ENCODE measurements around the gene ACOXL. TPM values are rescaled to one million over a fixed set of nuclear protein-coding genes. Genes with fewer than 3 reads are reported as not detected.

ACOXL gene
- total RNA-seq, 4 donors from 2014 or later = 0.55 to 5.2 (median 1.1) TPM; not detected in 1

GRCh38 chr2:111162718-111163331 is 430.5 kb downstream of the ACOXL start:
- DNase-seq = no peak
- Histone ChIP-seq H3K9me3 (no peaks in the 10 kb centered on the region), H3K4me1 (peaks cover 0 to 26% (median 6%) of the 10 kb centered on the region in 4 donors), H3K4me3 (no peak overlapping the region), H3K27ac (no peak overlapping the region), H3K36me3 (peaks cover 0 to 15% (median 0%) of the 10 kb centered on the region in 4 donors), H3K27me3 (no peaks in the 10 kb centered on the region)
- 35 to 40% methylated on average over 4 to 12 of the region's 12 CpGs for WGBS, 2 donors (ENCODE audit: low coverage in 1 of 2)
- intact Hi-C loops (cut with DNase I; ENCODE audit: low total_unique reads) = no loop called here
- no peak for TF ChIP-seq POLR2AphosphoS5 (IDR thresholded peaks at IDR 0.05)
- no peak for TF ChIP-seq POLR2A (IDR thresholded peaks at IDR 0.05)
- no peak for TF ChIP-seq CTCF (IDR thresholded peaks at IDR 0.05)
- TF ChIP-seq EP300 (IDR thresholded peaks at IDR 0.05; ENCODE audit: low read depth) = no peak
- in situ Hi-C loops (cut with MboI; ENCODE audit: low pct_ligation_motif_present in 1 of 4, low pct_unique_long_range_greater_than_20kb in 1 of 4, low sequenced_read_pairs in 3 of 4) = no loop called here

GRCh38 chr2:111164078-111164477 is 431.7 kb downstream of the ACOXL start:
- TF ChIP-seq CTCF (IDR thresholded peaks at IDR 0.05) (no peak), EP300 (IDR thresholded peaks at IDR 0.05; ENCODE audit: low read depth) (no peak), POLR2AphosphoS5 (IDR thresholded peaks at IDR 0.05) (no peak), POLR2A (IDR thresholded peaks at IDR 0.05) (no peak)
- WGBS, 2 donors (ENCODE audit: low coverage in 1 of 2) = 92% methylated on average over 12 of the region's 12 CpGs; no CpG with 5 or more reads in 1 of the 2 donors
- no peak overlapping the region for H3K27ac ChIP-seq
- peaks cover 0 to 15% (median 0%) of the 10 kb centered on the region in 4 donors for H3K36me3 ChIP-seq
- no peaks in the 10 kb centered on the region for H3K27me3 ChIP-seq
- in situ Hi-C loops (cut with MboI; ENCODE audit: low pct_ligation_motif_present in 1 of 4, low pct_unique_long_range_greater_than_20kb in 1 of 4, low sequenced_read_pairs in 3 of 4) = no loop called here
- no peak overlapping the region for H3K4me3 ChIP-seq
- H3K4me1 ChIP-seq = peaks cover 5 to 36% (median 10%) of the 10 kb centered on the region in 4 donors
- no peak for DNase-seq
- H3K9me3 ChIP-seq = no peaks in the 10 kb centered on the region
- intact Hi-C loops (cut with DNase I; ENCODE audit: low total_unique reads) = no loop called here

GRCh38 chr2:111165084-111165483 is 432.7 kb downstream of the ACOXL start:
- Histone ChIP-seq H3K36me3 (peaks cover 0 to 15% (median 0%) of the 10 kb centered on the region in 4 donors), H3K9me3 (no peaks in the 10 kb centered on the region), H3K27me3 (no peaks in the 10 kb centered on the region), H3K4me1 (peaks cover 5 to 35% (median 10%) of the 10 kb centered on the region in 4 donors), H3K27ac (no peak overlapping the region), H3K4me3 (no peak overlapping the region)
- DNase-seq = no peak
- in situ Hi-C loops (cut with MboI; ENCODE audit: low pct_ligation_motif_present in 1 of 4, low pct_unique_long_range_greater_than_20kb in 1 of 4, low sequenced_read_pairs in 3 of 4) (no loop called here), intact Hi-C loops (cut with DNase I; ENCODE audit: low total_unique reads) (no loop called here)
- no peak for TF ChIP-seq EP300 (IDR thresholded peaks at IDR 0.05; ENCODE audit: low read depth)
- no peak for TF ChIP-seq POLR2AphosphoS5 (IDR thresholded peaks at IDR 0.05)
- TF ChIP-seq CTCF (IDR thresholded peaks at IDR 0.05) = no peak
- TF ChIP-seq POLR2A (IDR thresholded peaks at IDR 0.05) = no peak
- WGBS, 2 donors (ENCODE audit: low coverage in 1 of 2) = 86 to 100% methylated on average over 1 to 7 of the region's 7 CpGs

GRCh38 chr2:111166115-111166514 is 433.7 kb downstream of the ACOXL start:
- in situ Hi-C loops (cut with MboI; ENCODE audit: low pct_ligation_motif_present in 1 of 4, low pct_unique_long_range_greater_than_20kb in 1 of 4, low sequenced_read_pairs in 3 of 4) = no loop called here
- intact Hi-C loops (cut with DNase I; ENCODE audit: low total_unique reads) = no loop called here
- no peaks in the 10 kb centered on the region for H3K27me3 ChIP-seq
- H3K9me3 ChIP-seq = no peaks in the 10 kb centered on the region
- H3K27ac ChIP-seq = no peak overlapping the region
- 92 to 100% methylated on average over 2 to 5 of the region's 5 CpGs for WGBS, 2 donors (ENCODE audit: low coverage in 1 of 2)
- no peak for DNase-seq
- peaks cover 0 to 15% (median 0%) of the 10 kb centered on the region in 4 donors for H3K36me3 ChIP-seq
- TF ChIP-seq CTCF (IDR thresholded peaks at IDR 0.05) (no peak), EP300 (IDR thresholded peaks at IDR 0.05; ENCODE audit: low read depth) (no peak), POLR2A (IDR thresholded peaks at IDR 0.05) (no peak), POLR2AphosphoS5 (IDR thresholded peaks at IDR 0.05) (no peak)
- peaks cover 5 to 27% (median 10%) of the 10 kb centered on the region in 4 donors for H3K4me1 ChIP-seq
- H3K4me3 ChIP-seq = no peak overlapping the region

Measured in transverse colon (tissue), 4 donors.